HepG2 (cell line): ENCODE data around the gene INO80B. TPM values are rescaled to one million over a fixed set of nuclear protein-coding genes. Genes with fewer than 3 reads are reported as not detected.
A peak's percentile ranks its signal among the peaks of the same experiment; 100 is the strongest.

Experiments used
- ARID2 ChIP-seq: sonication (generic); formaldehyde crosslinking; IDR thresholded peaks from 2 replicates; pipeline ENCODE4 v1.8.1; 2022; ENCODE audit warnings: mild to moderate bottlenecking, missing genetic modification reagents, borderline replicate concordance
- GABPB1 ChIP-seq: IDR thresholded peaks from 2 replicates; pipeline ENCODE4 v1.6.1; 2016; ENCODE audit warnings: mild to moderate bottlenecking, missing genetic modification reagents, moderate library complexity, missing compliant biosample characterization
- KDM5B ChIP-seq: sonication (generic); formaldehyde crosslinking; IDR thresholded peaks from 2 replicates; pipeline ENCODE4 v1.4.0; 2020; ENCODE audit warnings: missing genetic modification reagents, mild to moderate bottlenecking, borderline replicate concordance
- LCORL ChIP-seq, 2 experiments: fragments of 450-650 bp in 1 of 2; sonication (generic) in 1 of 2; formaldehyde crosslinking in 1 of 2; IDR thresholded peaks; 2 replicates each; pipeline versions ENCODE4 v1.5.0 to v1.6.1; 2017 to 2020; ENCODE audit warnings: antibody characterized with exemption in 1 of 2, missing genetic modification reagents in 1 of 2
- PAWR ChIP-seq: sonication (generic); formaldehyde crosslinking; IDR thresholded peaks from 2 replicates; pipeline ENCODE4 v1.4.0; 2020; ENCODE audit warnings: missing genetic modification reagents, mild to moderate bottlenecking, borderline replicate concordance
- SIN3B ChIP-seq: fragments of 150-350 bp; IDR thresholded peaks from 2 replicates; pipeline ENCODE4 v1.6.1; 2014; ENCODE audit warnings: low read length
- SNAI1 ChIP-seq: sonication (generic); formaldehyde crosslinking; IDR thresholded peaks from 2 replicates; pipeline ENCODE4 v1.5.0; 2020; ENCODE audit warnings: mild to moderate bottlenecking, missing genetic modification reagents, borderline replicate concordance
- SRSF9 ChIP-seq: fragments of 200-400 bp; formaldehyde crosslinking; IDR thresholded peaks from 2 replicates; pipeline ENCODE4 v1.6.1; 2018; ENCODE audit warnings: borderline replicate concordance, mild to moderate bottlenecking, low read depth, low read length; ENCODE audit not compliant: insufficient read depth, poor library complexity, severe bottlenecking
- TRAFD1 ChIP-seq: sonication (generic); formaldehyde crosslinking; IDR thresholded peaks from 2 replicates; pipeline ENCODE4 v1.5.1; 2020; ENCODE audit warnings: missing genetic modification reagents, mild to moderate bottlenecking, borderline replicate concordance
- ZKSCAN5 ChIP-seq: sonication (generic); formaldehyde crosslinking; IDR thresholded peaks from 2 replicates; pipeline ENCODE4 v1.5.1; 2020; ENCODE audit warnings: mild to moderate bottlenecking, missing genetic modification reagents
- ZNF136 ChIP-seq: sonication (generic); formaldehyde crosslinking; IDR thresholded peaks from 2 replicates; pipeline ENCODE4 v1.8.1; 2022; ENCODE audit warnings: low read depth, mild to moderate bottlenecking, moderate library complexity, missing genetic modification reagents
- ZNF552 ChIP-seq: sonication (generic); formaldehyde crosslinking; IDR thresholded peaks from 2 replicates; pipeline ENCODE4 v1.9.0; 2022; ENCODE audit warnings: missing genetic modification reagents, mild to moderate bottlenecking, borderline replicate concordance
- polyA plus RNA-seq, 8 experiments: library from polyadenylated mRNA; depleted of rRNA in 3 of 8; stranded (reverse) in 7 of 8; unstranded in 1 of 8; fragments of >200 nt; fragmentation: Illumina TruSeq in 4 of 8; extraction: Trizol in 4 of 8; gene quantifications; 2 replicates each; pipeline versions ENCODE4 v1.2.1 to v1.2.3, GENCODE V29; 2011 to 2016; ENCODE audit warnings: low read depth in 4 of 8, missing spikeins in 1 of 8, mixed read lengths in 1 of 8; ENCODE audit not compliant: insufficient read depth in 1 of 8
- total RNA-seq, 5 experiments: library from RNA; depleted of rRNA; stranded (reverse); fragments of >200 nt; fragmentation: Illumina TruSeq; extraction: Trizol; gene quantifications; 2 replicates each; pipeline ENCODE4 v1.2.3, GENCODE V29; 2016; ENCODE audit warnings: low read depth in 1 of 5
- TF ChIP-seq, protein P1 (sequence below): sonication (generic); formaldehyde crosslinking; IDR thresholded peaks from 2 replicates; pipeline ENCODE4 v1.4.0; 2020; ENCODE audit warnings: mild to moderate bottlenecking, missing genetic modification reagents
- TF ChIP-seq, protein P2 (sequence below): sonication (generic); formaldehyde crosslinking; IDR thresholded peaks from 2 replicates; pipeline ENCODE4 v1.5.0; 2020; ENCODE audit warnings: mild to moderate bottlenecking, missing genetic modification reagents, borderline replicate concordance
- TF ChIP-seq, protein P3 (sequence below): IDR thresholded peaks from 2 replicates; pipeline ENCODE4 v1.6.1; 2016; ENCODE audit warnings: missing compliant biosample characterization, missing genetic modification reagents, borderline replicate concordance

The INO80B gene
- total and polyA plus RNA-seq, 2 of the 13 experiments (the other 11 are each of a cell fraction or from before 2014, with no cell fraction given) = 6.2 to 14.5 TPM

GRCh38 chr2:74457549-74458131 is 2.8 kb downstream of the INO80B start (continued):
- TF ChIP-seq, protein P1, sequence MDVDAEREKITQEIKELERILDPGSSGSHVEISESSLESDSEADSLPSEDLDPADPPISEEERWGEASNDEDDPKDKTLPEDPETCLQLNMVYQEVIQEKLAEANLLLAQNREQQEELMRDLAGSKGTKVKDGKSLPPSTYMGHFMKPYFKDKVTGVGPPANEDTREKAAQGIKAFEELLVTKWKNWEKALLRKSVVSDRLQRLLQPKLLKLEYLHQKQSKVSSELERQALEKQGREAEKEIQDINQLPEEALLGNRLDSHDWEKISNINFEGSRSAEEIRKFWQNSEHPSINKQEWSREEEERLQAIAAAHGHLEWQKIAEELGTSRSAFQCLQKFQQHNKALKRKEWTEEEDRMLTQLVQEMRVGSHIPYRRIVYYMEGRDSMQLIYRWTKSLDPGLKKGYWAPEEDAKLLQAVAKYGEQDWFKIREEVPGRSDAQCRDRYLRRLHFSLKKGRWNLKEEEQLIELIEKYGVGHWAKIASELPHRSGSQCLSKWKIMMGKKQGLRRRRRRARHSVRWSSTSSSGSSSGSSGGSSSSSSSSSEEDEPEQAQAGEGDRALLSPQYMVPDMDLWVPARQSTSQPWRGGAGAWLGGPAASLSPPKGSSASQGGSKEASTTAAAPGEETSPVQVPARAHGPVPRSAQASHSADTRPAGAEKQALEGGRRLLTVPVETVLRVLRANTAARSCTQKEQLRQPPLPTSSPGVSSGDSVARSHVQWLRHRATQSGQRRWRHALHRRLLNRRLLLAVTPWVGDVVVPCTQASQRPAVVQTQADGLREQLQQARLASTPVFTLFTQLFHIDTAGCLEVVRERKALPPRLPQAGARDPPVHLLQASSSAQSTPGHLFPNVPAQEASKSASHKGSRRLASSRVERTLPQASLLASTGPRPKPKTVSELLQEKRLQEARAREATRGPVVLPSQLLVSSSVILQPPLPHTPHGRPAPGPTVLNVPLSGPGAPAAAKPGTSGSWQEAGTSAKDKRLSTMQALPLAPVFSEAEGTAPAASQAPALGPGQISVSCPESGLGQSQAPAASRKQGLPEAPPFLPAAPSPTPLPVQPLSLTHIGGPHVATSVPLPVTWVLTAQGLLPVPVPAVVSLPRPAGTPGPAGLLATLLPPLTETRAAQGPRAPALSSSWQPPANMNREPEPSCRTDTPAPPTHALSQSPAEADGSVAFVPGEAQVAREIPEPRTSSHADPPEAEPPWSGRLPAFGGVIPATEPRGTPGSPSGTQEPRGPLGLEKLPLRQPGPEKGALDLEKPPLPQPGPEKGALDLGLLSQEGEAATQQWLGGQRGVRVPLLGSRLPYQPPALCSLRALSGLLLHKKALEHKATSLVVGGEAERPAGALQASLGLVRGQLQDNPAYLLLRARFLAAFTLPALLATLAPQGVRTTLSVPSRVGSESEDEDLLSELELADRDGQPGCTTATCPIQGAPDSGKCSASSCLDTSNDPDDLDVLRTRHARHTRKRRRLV = peak; percentile 72
- TF ChIP-seq KDM5B (CRISPR knock-in tag) (peak; percentile 86; the same call in 1 of the 2 replicates), ARID2 (CRISPR knock-in tag) (peak; percentile 92), SIN3B (no peak), GABPB1 (CRISPR knock-in tag) (peak; percentile 83), SNAI1 (CRISPR knock-in tag) (0 out of 2 replicates have a peak, but pooled peaks have one; percentile 58), ZNF552 (peak; percentile 88), ZNF136 (peak; percentile 47; the same call in 1 of the 2 replicates), LCORL (IDR thresholded peaks at IDR 0.05) (0 out of 2 replicates have a peak, but pooled peaks have one; percentile 9), LCORL (CRISPR knock-in tag; IDR thresholded peaks at IDR 0.05) (peak; percentile 90), ZKSCAN5 (CRISPR knock-in tag) (no peak), TRAFD1 (CRISPR knock-in tag) (peak; percentile 85; the same call in 1 of the 2 replicates), PAWR (CRISPR knock-in tag) (0 out of 2 replicates have a peak, but pooled peaks have one; percentile 34), SRSF9 (no peak)
- TF ChIP-seq, protein P2, sequence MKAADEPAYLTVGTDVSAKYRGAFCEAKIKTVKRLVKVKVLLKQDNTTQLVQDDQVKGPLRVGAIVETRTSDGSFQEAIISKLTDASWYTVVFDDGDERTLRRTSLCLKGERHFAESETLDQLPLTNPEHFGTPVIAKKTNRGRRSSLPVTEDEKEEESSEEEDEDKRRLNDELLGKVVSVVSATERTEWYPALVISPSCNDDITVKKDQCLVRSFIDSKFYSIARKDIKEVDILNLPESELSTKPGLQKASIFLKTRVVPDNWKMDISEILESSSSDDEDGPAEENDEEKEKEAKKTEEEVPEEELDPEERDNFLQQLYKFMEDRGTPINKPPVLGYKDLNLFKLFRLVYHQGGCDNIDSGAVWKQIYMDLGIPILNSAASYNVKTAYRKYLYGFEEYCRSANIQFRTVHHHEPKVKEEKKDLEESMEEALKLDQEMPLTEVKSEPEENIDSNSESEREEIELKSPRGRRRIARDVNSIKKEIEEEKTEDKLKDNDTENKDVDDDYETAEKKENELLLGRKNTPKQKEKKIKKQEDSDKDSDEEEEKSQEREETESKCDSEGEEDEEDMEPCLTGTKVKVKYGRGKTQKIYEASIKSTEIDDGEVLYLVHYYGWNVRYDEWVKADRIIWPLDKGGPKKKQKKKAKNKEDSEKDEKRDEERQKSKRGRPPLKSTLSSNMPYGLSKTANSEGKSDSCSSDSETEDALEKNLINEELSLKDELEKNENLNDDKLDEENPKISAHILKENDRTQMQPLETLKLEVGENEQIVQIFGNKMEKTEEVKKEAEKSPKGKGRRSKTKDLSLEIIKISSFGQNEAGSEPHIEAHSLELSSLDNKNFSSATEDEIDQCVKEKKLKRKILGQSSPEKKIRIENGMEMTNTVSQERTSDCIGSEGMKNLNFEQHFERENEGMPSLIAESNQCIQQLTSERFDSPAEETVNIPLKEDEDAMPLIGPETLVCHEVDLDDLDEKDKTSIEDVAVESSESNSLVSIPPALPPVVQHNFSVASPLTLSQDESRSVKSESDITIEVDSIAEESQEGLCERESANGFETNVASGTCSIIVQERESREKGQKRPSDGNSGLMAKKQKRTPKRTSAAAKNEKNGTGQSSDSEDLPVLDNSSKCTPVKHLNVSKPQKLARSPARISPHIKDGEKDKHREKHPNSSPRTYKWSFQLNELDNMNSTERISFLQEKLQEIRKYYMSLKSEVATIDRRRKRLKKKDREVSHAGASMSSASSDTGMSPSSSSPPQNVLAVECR (CRISPR knock-in tag) = peak; percentile 88
- TF ChIP-seq, protein P3, sequence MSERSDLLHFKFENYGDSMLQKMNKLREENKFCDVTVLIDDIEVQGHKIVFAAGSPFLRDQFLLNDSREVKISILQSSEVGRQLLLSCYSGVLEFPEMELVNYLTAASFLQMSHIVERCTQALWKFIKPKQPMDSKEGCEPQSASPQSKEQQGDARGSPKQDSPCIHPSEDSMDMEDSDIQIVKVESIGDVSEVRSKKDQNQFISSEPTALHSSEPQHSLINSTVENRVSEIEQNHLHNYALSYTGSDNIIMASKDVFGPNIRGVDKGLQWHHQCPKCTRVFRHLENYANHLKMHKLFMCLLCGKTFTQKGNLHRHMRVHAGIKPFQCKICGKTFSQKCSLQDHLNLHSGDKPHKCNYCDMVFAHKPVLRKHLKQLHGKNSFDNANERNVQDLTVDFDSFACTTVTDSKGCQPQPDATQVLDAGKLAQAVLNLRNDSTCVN (CRISPR knock-in tag) = peak; percentile 28; the same call in 1 of the 2 replicates
